EL (cell line): ENCODE results near the gene CCDC24.

Experiments used
- DNase-seq: peaks from one replicate; pipeline ENCODE4 v3.0.0-alpha.2; 2016

CCDC24 gene

GRCh38 chr1:43999455-43999854 lies 8.1 kb downstream of the CCDC24 start:
- no peak for DNase-seq

DNA sequence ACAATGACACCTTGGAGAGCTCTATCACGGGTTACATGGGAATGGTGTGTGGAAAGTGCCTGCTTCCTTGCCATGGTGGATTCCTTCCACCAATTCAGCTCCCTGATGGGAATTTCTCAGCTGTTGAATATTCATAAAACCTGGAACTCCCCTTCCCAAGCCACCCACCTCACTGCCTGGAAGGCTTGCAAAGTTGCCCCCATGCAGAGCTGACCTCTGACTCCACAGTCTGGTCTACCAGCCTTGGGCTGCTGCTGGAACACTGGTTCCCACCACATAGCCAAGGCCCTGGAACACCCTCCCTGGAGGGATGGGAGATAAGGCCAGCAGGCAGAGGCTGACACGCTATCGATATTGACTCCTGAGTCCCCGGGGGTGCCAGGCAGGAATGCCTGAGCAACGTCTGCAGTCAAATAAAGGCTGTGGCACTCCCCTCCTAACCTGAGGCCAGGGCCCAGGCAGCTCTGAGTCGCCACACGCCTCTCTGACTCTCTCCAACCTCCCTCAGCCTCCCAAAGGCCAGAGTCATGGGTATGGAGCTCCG lies 8.8 kb downstream of the CCDC24 start:
- DNase-seq, result no peak

DNA sequence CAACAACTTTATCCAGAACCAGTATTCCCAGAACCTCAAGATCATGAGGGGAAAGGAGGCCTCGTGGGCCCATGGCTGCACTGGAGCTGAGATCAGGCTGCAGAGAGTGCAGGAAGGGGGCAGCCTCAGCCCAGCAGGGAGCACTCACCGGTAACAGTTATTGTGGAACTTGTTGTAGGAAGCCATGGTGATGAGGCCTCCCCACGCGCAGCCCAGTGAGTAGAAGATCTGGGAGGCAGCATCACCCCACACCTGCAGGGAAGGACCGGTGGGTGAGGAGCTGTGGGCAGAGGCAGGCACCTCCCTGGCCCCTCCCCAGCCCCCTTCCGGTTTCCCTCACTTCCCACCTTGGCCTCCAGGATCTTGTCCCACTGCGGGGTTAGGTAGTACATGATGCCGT lies 10.8 kb downstream of the CCDC24 start:
- no peak for DNase-seq

DNA sequence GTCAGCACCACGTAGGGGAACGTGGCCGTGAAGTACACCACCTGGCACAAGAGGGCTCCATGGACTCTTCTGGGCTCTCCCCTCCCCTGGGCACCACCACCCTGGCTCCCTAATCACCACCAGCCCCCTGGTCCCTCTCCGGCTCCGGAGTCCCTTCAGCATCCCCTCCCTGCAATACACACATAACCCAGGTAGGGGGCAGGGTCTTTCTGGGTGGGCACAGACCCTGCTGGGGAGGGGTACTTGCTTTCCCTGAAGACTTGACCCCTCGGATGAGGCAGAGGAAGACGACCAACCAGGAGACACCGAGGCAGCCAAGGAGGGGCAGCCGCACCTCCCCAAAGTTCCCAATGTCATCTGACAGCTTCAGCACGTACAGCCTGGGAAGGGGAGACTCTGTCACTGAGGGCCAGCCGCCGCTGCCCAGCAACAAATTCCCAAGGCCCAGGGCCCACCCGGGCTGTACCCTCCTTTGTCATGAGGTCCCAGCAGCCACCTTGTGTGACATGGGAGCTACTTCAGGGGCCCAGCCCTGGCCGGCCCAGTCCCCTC lies 11.3 kb downstream of the CCDC24 start:
- no peak for DNase-seq

DNA sequence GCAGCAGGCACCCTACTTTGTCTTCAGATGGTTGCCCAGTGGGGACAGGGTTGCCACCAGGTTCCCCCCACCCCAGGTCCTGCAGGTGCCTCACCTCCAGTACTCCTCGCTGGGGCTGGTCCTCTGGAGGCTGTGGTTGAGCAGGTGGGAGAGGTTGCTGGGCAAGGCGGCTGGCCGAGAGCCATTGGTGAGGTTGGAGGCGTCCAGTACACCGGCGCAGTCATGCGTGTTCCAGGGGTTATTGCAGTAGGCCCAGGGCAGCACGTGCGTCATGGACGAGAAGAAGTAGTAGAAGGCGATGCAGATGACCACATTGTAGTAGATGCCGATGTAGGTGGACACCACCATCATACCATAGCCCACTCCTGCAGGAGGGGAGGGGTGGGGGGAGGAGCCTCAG lies 16.9 kb downstream of the CCDC24 start:
- DNase-seq, result no peak

- no peak for DNase-seq
These were observed 19.6 kb downstream of the CCDC24 start for GRCh38 chr1:44010935-44011471.

DNA sequence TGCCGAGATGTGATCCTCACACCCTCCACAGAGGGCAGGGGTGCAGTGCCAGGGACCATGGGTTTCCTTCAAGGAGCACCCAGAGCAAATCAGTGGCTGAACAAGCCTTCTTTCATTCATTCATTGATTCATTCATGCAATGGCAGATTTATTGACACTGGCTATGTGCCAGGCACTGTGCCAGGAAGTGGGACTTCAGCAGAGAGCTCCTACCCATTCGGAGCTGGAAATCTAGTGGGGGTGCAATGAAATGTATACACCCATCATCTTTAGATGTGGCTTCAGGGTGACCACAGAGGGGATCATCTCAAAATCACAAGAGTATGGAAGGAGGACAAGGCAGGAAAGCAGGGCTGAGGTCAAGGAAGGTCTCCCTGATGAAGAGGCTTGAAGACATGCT lies 21.0 kb downstream of the CCDC24 start:
- DNase-seq, result no peak

GRCh38 chr1:44012941-44013609 lies 21.7 kb downstream of the CCDC24 start:
- DNase-seq, result no peak

GRCh38 chr1:44013949-44014348 lies 22.6 kb downstream of the CCDC24 start:
- DNase-seq, result no peak

DNA sequence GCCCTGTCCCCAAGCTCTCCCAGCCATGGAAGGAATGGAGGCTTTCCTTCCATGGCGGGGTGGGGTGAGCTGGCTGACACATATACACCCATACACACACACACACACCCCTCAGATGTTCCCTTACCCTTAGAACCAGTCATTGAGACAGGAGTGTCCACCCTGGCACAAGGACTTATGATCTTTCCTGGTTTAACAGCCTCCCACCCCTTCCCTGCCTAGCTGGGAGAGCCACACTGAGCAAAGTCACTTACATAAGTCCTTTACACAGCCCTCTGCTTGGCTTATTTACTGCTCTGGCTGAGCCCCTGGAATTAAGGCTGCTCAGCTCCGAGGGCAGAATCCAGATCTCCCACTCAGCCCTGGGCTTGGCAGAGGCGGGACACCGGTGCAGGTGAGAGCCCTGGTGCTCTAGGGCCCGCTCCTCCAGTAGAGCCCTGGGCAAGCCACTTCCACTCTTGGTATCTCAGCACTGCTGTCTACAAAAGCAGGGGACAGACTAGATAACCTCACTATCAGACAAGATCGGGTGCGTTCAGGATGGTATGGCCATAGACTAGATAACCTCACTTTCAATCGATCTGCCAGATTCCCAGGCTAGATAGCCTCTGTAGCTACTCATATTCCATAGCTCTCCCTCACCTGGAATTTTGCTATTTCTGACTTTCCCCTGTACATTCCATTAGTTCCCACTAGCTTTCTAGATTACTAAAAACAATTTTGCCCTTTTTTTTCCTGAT lies 23.1 kb downstream of the CCDC24 start:
- no peak for DNase-seq

DNA sequence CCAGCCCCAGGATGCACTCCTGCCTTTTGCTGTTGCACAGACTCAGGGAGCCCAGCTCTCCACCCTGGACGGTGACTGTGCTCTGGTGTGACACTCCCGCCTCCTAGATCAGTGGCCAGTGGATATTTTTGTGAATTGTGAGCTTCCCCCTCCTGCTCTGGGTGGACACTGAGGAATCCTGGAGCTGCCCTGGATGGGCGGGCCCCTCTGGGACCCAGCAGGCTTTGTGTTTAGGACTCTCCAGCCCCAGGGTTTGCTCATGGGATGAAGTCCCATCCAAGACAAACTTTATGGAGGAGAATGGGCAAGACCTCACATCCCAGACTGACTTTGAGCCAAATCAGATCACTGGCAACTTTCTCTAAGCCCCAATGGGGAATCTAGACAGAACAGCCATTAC lies 23.8 kb downstream of the CCDC24 start:
- no peak for DNase-seq

GRCh38 chr1:44016041-44016889 lies 24.9 kb downstream of the CCDC24 start:
- no peak for DNase-seq

GRCh38 chr1:44016890-44017400 lies 25.5 kb downstream of the CCDC24 start:
- DNase-seq, result no peak

DNA sequence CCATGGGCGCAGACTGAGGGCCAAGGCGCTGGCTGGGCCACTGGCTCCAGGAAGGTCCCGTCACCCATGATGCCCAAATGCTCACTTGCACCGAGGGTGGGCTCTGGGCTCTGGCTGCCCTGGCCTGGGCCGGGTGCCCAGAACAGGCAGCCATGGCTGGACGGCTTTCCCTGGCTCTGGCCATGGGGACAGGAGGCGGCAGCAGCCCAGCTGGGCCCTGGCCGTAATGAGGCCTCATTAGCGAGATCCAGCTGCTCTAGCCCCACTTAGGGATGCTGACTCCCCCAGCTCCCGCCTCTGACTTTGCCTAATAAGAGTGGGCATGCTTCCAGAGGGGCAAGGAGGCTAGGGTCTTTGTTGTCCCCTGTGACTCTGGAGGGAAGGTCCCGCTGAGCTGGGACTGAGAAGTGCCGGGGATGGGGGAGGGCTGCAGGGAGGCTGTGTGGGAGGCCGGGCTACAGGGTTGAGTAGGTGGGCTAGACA lies 28.1 kb downstream of the CCDC24 start:
- no peak for DNase-seq

DNA sequence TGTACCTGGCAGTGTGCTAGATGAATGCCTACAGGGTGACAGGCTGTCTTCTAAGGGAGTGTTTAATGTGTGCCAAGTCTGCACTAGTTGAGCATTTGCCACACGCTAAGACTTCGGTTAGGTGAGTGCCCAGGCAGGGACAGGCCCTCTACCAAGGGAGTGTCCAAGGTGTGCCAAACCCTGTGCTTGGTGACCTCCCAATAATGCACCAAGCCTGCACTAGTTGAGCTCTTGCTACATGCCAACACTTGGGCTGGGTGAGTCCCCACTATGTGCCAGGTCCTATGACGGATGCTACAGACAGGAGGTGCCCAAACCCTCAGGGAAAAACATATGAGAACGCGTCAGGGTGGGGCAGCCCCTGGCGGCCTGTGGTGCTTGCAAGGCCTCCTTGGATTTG lies 29.1 kb downstream of the CCDC24 start:
- no peak for DNase-seq

- DNase-seq, result no peak
These were observed 29.8 kb downstream of the CCDC24 start for GRCh38 chr1:44021156-44021555.

GRCh38 chr1:44021581-44022321 lies 30.4 kb downstream of the CCDC24 start:
- no peak for DNase-seq

DNA sequence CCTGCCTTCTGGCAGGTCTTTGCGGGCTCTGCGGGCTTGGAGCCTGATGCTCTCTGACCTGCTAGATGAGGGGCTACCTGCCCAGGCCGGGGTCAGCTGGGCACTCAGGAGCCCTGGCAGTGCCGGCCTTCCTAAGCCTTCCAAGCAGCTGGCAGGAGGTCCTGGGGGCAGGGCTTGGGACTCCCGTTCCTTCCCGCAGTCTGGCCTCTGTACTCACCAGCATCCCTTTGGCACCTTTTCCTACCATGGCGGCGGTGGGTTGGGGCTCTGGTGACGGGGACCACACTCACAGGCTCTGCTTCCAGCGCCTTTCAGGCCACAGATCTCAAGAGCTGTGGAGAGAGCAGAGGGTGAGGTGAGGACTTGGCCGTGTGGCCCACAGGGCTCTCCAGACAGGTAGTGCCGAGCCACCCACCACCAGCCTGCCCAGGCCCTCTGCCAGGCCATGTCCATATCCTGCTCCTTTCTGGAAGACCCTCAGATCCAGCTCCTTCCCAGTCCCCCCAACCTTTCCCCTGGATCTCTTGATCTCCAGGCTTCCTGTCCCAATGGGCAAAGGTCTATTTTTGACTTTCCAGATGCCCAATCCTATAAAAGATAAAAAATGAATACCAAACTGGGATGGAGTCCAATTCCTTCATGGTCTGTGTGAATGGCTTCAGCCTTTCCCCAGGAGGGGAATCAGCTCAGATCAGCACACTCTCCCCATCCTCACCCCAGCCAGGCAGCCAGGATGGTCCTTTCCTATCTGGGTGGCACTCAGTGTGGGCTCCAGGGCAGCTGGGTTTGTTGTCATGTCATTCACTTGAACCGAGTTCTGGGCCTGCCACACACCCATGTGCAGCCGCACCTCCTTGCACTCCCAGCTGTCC lies 32.9 kb downstream of the CCDC24 start:
- no peak for DNase-seq

- DNase-seq, result peak; percentile 55
These were observed 33.6 kb downstream of the CCDC24 start for GRCh38 chr1:44024903-44025525.

DNA sequence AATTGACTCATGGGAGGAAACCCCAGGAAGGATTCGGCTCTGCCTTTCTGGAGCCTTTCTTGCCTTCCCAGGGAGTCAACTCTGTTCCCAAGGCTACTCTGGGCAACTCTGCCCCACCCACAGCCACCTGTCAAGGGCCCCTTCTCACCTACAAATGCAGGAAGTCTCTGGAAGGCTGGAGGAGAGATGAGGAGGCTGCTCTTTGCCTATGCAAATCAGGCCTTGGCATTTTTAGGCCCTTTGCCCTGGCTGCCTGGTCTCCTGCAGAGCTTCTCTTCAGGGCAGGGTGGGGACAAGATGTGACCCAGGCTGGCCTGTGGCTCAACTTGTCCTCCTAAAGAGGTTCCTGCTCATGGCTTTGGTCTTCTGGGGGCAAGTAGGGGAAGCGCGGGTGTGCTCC lies 34.4 kb downstream of the CCDC24 start:
- no peak for DNase-seq
